Measurements from ENCODE around the gene ELK3.

Gene ELK3

DNA sequence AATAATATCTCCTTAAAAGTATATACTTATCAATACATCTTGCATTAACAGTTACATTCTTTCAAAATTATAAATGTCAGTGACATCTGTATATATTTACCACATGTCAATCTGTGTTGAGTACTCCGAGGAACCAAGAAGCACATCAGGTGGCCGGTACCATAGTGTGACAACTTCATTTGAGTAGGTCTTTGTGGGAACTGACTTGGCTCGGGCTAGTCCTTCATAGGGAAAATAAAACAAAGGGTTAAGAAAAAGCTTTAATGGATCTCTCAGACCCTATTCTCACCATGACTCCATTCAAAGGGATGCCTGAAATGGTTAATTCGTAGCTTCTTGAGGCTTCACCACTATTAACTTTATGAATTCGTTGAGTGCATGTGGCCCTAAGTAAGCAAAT is 94.9 kb downstream of the ELK3 start:
- Histone ChIP-seq H3K36me3 (ENCODE audit: insufficient read depth, low read length) (peaks cover 96% of the 10 kb centered on the region), H4K20me1 (ENCODE audit: insufficient read depth, low read length) (no peaks in the 10 kb centered on the region), H3K4me2 (ENCODE audit: insufficient read depth, low read length) (no peak overlapping the region), H3K4me1 (ENCODE audit: insufficient read depth, low read length) (no peaks in the 10 kb centered on the region), H2AFZ (ENCODE audit: low read depth, low read length) (no peak overlapping the region), H3K4me3 (ENCODE audit: low read depth in 1 of 2, low read length in 2 of 2) (no peak overlapping the region), H3K27ac (ENCODE audit: low read length) (no peak overlapping the region), H3K9ac (ENCODE audit: low read depth, low read length) (no peak overlapping the region), H3K27me3 (ENCODE audit: insufficient read depth, low read length, poor library complexity) (no peaks in the 10 kb centered on the region), H3K9me3 (ENCODE audit: insufficient read depth, low read length, severe bottlenecking) (no peaks in the 10 kb centered on the region), H3K79me2 (ENCODE audit: insufficient read depth, low read length) (no peaks in the 10 kb centered on the region)
- ATAC-seq (ENCODE audit: insufficient read depth, low read depth) (no peak), DNase-seq (no peak)
- TF ChIP-seq, protein P1, sequence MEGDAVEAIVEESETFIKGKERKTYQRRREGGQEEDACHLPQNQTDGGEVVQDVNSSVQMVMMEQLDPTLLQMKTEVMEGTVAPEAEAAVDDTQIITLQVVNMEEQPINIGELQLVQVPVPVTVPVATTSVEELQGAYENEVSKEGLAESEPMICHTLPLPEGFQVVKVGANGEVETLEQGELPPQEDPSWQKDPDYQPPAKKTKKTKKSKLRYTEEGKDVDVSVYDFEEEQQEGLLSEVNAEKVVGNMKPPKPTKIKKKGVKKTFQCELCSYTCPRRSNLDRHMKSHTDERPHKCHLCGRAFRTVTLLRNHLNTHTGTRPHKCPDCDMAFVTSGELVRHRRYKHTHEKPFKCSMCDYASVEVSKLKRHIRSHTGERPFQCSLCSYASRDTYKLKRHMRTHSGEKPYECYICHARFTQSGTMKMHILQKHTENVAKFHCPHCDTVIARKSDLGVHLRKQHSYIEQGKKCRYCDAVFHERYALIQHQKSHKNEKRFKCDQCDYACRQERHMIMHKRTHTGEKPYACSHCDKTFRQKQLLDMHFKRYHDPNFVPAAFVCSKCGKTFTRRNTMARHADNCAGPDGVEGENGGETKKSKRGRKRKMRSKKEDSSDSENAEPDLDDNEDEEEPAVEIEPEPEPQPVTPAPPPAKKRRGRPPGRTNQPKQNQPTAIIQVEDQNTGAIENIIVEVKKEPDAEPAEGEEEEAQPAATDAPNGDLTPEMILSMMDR (IDR thresholded peaks at IDR 0.05; ENCODE audit: borderline replicate concordance, extremely low read depth, low read length, poor library complexity, severe bottlenecking) = no peak
- TF ChIP-seq EZH2 (IDR thresholded peaks at IDR 0.05; ENCODE audit: borderline replicate concordance, low read depth, low read length, severe bottlenecking) = no peak

DNA sequence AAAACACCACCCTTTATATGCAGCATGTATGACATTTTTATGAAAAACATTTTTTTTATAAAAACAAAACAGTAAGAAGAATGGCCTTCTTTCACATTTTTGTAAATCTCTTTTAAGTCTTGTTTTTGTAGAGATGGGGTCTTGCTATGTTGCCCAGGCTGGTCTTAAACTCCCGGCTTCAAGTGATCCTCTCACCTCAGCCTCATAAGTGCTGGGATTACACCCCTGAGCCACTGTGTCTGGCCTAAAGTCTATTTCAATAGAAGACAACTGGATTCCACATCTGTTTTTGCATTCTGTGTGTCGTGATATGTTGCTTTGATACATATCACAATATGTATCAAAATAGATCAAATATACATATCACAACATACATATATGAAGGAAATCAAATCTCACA is 98.9 kb downstream of the ELK3 start:
- Histone ChIP-seq H3K4me1 (ENCODE audit: insufficient read depth, low read length) (peaks cover 10% of the 10 kb centered on the region), H3K4me2 (ENCODE audit: insufficient read depth, low read length) (no peak overlapping the region), H3K27me3 (ENCODE audit: insufficient read depth, low read length, poor library complexity) (no peaks in the 10 kb centered on the region), H3K79me2 (ENCODE audit: insufficient read depth, low read length) (no peaks in the 10 kb centered on the region), H3K27ac (ENCODE audit: low read length) (no peak overlapping the region), H3K36me3 (ENCODE audit: insufficient read depth, low read length) (peaks cover 87% of the 10 kb centered on the region), H3K9me3 (ENCODE audit: insufficient read depth, low read length, severe bottlenecking) (no peaks in the 10 kb centered on the region), H2AFZ (ENCODE audit: low read depth, low read length) (no peak overlapping the region), H3K9ac (ENCODE audit: low read depth, low read length) (no peak overlapping the region), H3K4me3 (ENCODE audit: low read depth in 1 of 2, low read length in 2 of 2) (no peak overlapping the region), H4K20me1 (ENCODE audit: insufficient read depth, low read length) (no peaks in the 10 kb centered on the region)
- no peak for ATAC-seq (ENCODE audit: insufficient read depth, low read depth)
- no peak for DNase-seq
- TF ChIP-seq EZH2 (IDR thresholded peaks at IDR 0.05; ENCODE audit: borderline replicate concordance, low read depth, low read length, severe bottlenecking) = no peak
- TF ChIP-seq, protein P1 (IDR thresholded peaks at IDR 0.05; ENCODE audit: borderline replicate concordance, extremely low read depth, low read length, poor library complexity, severe bottlenecking) = no peak

DNA sequence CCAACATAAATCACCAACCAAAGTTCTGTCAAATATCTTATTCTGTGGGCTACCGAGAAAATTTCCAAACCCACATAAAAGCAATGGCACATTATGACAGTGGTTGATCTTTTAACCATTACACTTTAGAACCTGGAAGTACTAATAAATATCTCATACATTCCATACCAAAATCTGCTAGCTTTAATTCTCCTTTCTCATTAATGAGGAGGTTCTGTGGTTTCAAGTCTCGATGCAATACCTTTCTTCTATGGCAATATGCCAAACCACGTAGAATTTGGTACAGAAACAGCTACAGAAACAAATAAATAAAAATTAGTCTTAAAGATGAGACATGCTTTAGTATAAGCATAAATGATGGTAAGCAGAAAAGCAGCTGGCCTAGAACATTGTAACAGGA is 100.7 kb downstream of the ELK3 start:
- H3K27ac ChIP-seq (ENCODE audit: low read length) = no peak overlapping the region
- H3K4me1 ChIP-seq (ENCODE audit: insufficient read depth, low read length) = peaks cover 10% of the 10 kb centered on the region
- TF ChIP-seq EZH2 (IDR thresholded peaks at IDR 0.05; ENCODE audit: borderline replicate concordance, low read depth, low read length, severe bottlenecking) = no peak
- TF ChIP-seq, protein P1 (IDR thresholded peaks at IDR 0.05; ENCODE audit: borderline replicate concordance, extremely low read depth, low read length, poor library complexity, severe bottlenecking) = no peak
- no peak overlapping the region for H3K4me3 ChIP-seq (ENCODE audit: low read depth in 1 of 2, low read length in 2 of 2)
- no peak overlapping the region for H2AFZ ChIP-seq (ENCODE audit: low read depth, low read length)
- no peaks in the 10 kb centered on the region for H4K20me1 ChIP-seq (ENCODE audit: insufficient read depth, low read length)
- peaks cover 84% of the 10 kb centered on the region for H3K36me3 ChIP-seq (ENCODE audit: insufficient read depth, low read length)
- no peak for DNase-seq
- H3K79me2 ChIP-seq (ENCODE audit: insufficient read depth, low read length) = no peaks in the 10 kb centered on the region
- H3K4me2 ChIP-seq (ENCODE audit: insufficient read depth, low read length) = no peak overlapping the region
- no peak overlapping the region for H3K9ac ChIP-seq (ENCODE audit: low read depth, low read length)
- ATAC-seq (ENCODE audit: insufficient read depth, low read depth) = peak; percentile 49; the same call in 2 of the 3 replicates
- H3K27me3 ChIP-seq (ENCODE audit: insufficient read depth, low read length, poor library complexity) = no peaks in the 10 kb centered on the region
- H3K9me3 ChIP-seq (ENCODE audit: insufficient read depth, low read length, severe bottlenecking) = no peaks in the 10 kb centered on the region
